Measurements from ENCODE around the gene AJM1. TPM values are rescaled to one million over a fixed set of nuclear protein-coding genes. Genes with fewer than 3 reads are reported as not detected.

Gene AJM1
- total RNA-seq, 1 donor from 2014 or later, result 3.3 TPM

DNA sequence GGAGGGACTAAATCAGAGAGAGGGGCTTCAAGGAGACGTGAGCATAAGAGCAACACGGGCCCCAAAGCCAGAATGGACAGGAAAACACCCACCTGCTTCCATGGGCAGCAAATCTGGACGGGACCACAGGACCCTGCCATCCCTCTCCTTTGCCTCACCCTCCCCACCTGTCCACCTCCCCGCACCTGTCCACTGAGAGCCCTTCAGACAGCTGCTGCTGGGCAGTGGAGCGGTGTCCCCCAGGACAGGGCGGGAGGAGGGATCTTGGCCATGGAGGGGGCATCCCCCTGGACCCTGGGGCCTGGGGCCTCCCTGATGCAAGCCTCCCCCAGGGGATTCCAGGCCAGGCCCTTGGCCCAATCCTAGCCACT, 43.6 kb upstream of the AJM1 start:
- no peak overlapping the region for H3K27ac ChIP-seq (ENCODE audit: low read depth, low read length)
- Mint-ChIP-seq H3K9me3 (ENCODE audit: unreplicated experiment) (no peaks in the 10 kb centered on the region), H3K4me3 (ENCODE audit: unreplicated experiment) (no peak overlapping the region), H3K27ac (ENCODE audit: unreplicated experiment) (no peak overlapping the region), H3K4me1 (ENCODE audit: low read depth, unreplicated experiment) (peaks cover 18% of the 10 kb centered on the region), H3K27me3 (ENCODE audit: low read depth, unreplicated experiment) (no peaks in the 10 kb centered on the region), H3K36me3 (ENCODE audit: low read depth, unreplicated experiment) (no peaks in the 10 kb centered on the region)
- no peaks in the 10 kb centered on the region for H3K79me2 ChIP-seq (ENCODE audit: insufficient read depth, low read length)
- no peak overlapping the region for H3K9ac ChIP-seq (ENCODE audit: low read length)
- peaks cover 6% of the 10 kb centered on the region for H3K4me1 ChIP-seq (ENCODE audit: insufficient read depth, low read length)
- H2AFZ ChIP-seq (ENCODE audit: low read depth, low read length), result no peak overlapping the region
- no peak overlapping the region for H3K4me2 ChIP-seq (ENCODE audit: low read length)
- H3K27me3 ChIP-seq (ENCODE audit: insufficient read depth, low read length), result peaks cover 33% of the 10 kb centered on the region
- FAIRE-seq (no peak), DNase-seq (ENCODE audit: low read depth) (no peak)
- H4K20me1 ChIP-seq (ENCODE audit: insufficient read depth, low read length), result peaks cover 7% of the 10 kb centered on the region
- TF ChIP-seq, protein P1, sequence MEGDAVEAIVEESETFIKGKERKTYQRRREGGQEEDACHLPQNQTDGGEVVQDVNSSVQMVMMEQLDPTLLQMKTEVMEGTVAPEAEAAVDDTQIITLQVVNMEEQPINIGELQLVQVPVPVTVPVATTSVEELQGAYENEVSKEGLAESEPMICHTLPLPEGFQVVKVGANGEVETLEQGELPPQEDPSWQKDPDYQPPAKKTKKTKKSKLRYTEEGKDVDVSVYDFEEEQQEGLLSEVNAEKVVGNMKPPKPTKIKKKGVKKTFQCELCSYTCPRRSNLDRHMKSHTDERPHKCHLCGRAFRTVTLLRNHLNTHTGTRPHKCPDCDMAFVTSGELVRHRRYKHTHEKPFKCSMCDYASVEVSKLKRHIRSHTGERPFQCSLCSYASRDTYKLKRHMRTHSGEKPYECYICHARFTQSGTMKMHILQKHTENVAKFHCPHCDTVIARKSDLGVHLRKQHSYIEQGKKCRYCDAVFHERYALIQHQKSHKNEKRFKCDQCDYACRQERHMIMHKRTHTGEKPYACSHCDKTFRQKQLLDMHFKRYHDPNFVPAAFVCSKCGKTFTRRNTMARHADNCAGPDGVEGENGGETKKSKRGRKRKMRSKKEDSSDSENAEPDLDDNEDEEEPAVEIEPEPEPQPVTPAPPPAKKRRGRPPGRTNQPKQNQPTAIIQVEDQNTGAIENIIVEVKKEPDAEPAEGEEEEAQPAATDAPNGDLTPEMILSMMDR (IDR thresholded peaks at IDR 0.05; ENCODE audit: insufficient read depth, low read depth, low read length), result no peak
- TF ChIP-seq EZH2 (IDR thresholded peaks at IDR 0.05; ENCODE audit: insufficient read depth, low read length), result no peak
- H3K9me3 ChIP-seq (ENCODE audit: insufficient read depth, low read depth, low read length), result no peaks in the 10 kb centered on the region
- H3K4me3 ChIP-seq (ENCODE audit: insufficient read depth, low read depth, low read length), result no peak overlapping the region
- H3K36me3 ChIP-seq (ENCODE audit: insufficient read depth, low read length), result no peaks in the 10 kb centered on the region

DNA sequence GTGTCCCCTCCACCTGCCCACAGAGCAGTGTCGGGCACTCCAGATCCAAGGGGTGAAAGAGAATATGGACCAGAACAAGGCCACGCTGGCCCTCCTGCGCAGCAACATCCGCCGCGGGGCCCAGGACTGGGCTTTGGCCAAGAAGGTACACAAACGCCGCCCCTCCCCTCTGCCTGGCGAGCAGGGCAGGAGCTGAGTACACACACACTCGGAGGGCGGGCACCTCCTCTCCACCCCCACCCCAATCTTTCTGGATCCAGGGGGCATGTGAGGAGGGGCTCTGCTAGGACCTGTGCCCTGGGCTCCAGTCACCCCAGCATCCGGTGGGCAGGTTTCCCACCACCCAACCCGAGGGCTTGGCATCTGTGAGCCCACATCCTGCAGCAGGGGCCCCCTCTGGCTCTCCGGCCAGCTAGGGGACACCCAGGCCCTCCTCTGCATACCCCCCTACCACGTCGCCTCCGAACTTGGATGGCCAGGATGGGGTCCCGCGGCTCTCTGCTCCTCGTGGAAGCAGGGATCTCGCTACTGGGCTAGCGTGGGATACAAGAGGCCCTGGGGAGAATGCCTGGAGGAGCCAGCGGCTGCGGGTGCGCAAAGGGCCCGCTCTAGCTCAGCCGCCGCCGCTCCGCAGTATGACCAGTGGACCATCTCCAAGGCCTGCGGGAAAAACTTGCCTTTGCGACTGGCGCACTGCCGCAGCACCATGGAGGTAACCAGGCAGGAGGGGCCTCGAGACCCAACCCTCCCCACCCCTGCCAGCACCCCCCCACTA, 43.0 kb upstream of the AJM1 start:
- Histone ChIP-seq H3K4me3 (ENCODE audit: insufficient read depth, low read depth, low read length) (no peak overlapping the region), H3K4me2 (ENCODE audit: low read length) (peak overlapping the region; percentile 66), H2AFZ (ENCODE audit: low read depth, low read length) (no peak overlapping the region), H3K79me2 (ENCODE audit: insufficient read depth, low read length) (no peaks in the 10 kb centered on the region), H3K27ac (ENCODE audit: low read depth, low read length) (no peak overlapping the region), H3K36me3 (ENCODE audit: insufficient read depth, low read length) (no peaks in the 10 kb centered on the region), H3K27me3 (ENCODE audit: insufficient read depth, low read length) (peaks cover 33% of the 10 kb centered on the region), H4K20me1 (ENCODE audit: insufficient read depth, low read length) (peaks cover 7% of the 10 kb centered on the region), H3K4me1 (ENCODE audit: insufficient read depth, low read length) (peaks cover 6% of the 10 kb centered on the region), H3K9ac (ENCODE audit: low read length) (no peak overlapping the region), H3K9me3 (ENCODE audit: insufficient read depth, low read depth, low read length) (no peaks in the 10 kb centered on the region)
- Mint-ChIP-seq H3K4me3 (ENCODE audit: unreplicated experiment) (no peak overlapping the region), H3K27ac (ENCODE audit: unreplicated experiment) (no peak overlapping the region), H3K9me3 (ENCODE audit: unreplicated experiment) (no peaks in the 10 kb centered on the region), H3K27me3 (ENCODE audit: low read depth, unreplicated experiment) (no peaks in the 10 kb centered on the region), H3K36me3 (ENCODE audit: low read depth, unreplicated experiment) (peaks cover 2% of the 10 kb centered on the region), H3K4me1 (ENCODE audit: low read depth, unreplicated experiment) (peaks cover 18% of the 10 kb centered on the region)
- DNase-seq (ENCODE audit: low read depth) (no peak), FAIRE-seq (no peak)
- TF ChIP-seq, protein P1 (IDR thresholded peaks at IDR 0.05; ENCODE audit: insufficient read depth, low read depth, low read length), result no peak
- peak; percentile 82 for TF ChIP-seq EZH2 (IDR thresholded peaks at IDR 0.05; ENCODE audit: insufficient read depth, low read length)

Measured in astrocyte (in vitro differentiated cells and primary cell).